Heart right ventricle (tissue), 16 donors: ENCODE measurements around the gene CGNL1. TPM values are rescaled to one million over a fixed set of nuclear protein-coding genes. Genes with fewer than 3 reads are reported as not detected.

Experiments
- ATAC-seq, 8 donors: fragments of 200-7000 bp; cut with Tn5 transposase; one replicate each; pipeline ENCODE4 v1.9.1; 2020; ENCODE audit warnings: mild to moderate bottlenecking in 8 of 8, moderate library complexity in 8 of 8, moderate number of reproducible peaks in 1 of 8
- DNase-seq, 2 donors: peaks; one replicate each; pipeline ENCODE4 v3.0.0-alpha.2; 2020
- H3K27ac ChIP-seq, 10 donors: fragments of 200-600 bp; sonication (generic) in 2 of 10; one replicate each; pipeline versions ENCODE4 v1.5.0 to v1.8.0; 2020 to 2022; ENCODE audit warnings: mild to moderate bottlenecking in 3 of 10
- H3K27me3 ChIP-seq, 7 donors: fragments of 200-600 bp; one replicate each; pipeline ENCODE4 v1.8.0; 2021 to 2022; ENCODE audit warnings: mild to moderate bottlenecking in 2 of 7
- H3K36me3 ChIP-seq, 9 donors: fragments of 200-600 bp; sonication (generic) in 1 of 9; one replicate each; pipeline versions ENCODE4 v1.5.0 to v1.8.0; 2020 to 2022; ENCODE audit warnings: mild to moderate bottlenecking in 2 of 9
- H3K4me1 ChIP-seq, 9 donors: fragments of 200-600 bp; sonication (generic) in 1 of 9; one replicate each; pipeline versions ENCODE4 v1.5.0 to v1.8.0; 2020 to 2022; ENCODE audit warnings: mild to moderate bottlenecking in 4 of 9
- H3K4me3 ChIP-seq, 10 donors: fragments of 200-600 bp; sonication (generic) in 2 of 10; one replicate each; pipeline versions ENCODE4 v1.5.0 to v1.8.0; 2020 to 2022; ENCODE audit warnings: mild to moderate bottlenecking in 7 of 10, moderate library complexity in 2 of 10
- H3K9me3 ChIP-seq, 11 donors: fragments of 200-600 bp in 10 of 11; sonication (generic) in 2 of 11; one replicate each; pipeline versions ENCODE4 v1.5.0 to v1.8.0; 2013 to 2022; ENCODE audit warnings: mild to moderate bottlenecking in 2 of 11, control low read depth in 1 of 11, moderate library complexity in 1 of 11
- CTCF ChIP-seq, 9 donors: fragments of 200-600 bp; sonication (generic) in 2 of 9; IDR thresholded peaks; one replicate each; pipeline versions ENCODE4 v1.5.0 to v1.8.0; 2021 to 2022; ENCODE audit warnings: antibody characterized with exemption in 9 of 9, mild to moderate bottlenecking in 5 of 9, moderate library complexity in 1 of 9
- WGBS, 2 donors: extraction: QIAGEN DNeasy Blood & Tissue Kit; methylation state at CpG; one replicate each; pipeline ENCODE4 v1.1.7; 2013; ENCODE audit warnings: inconsistent platforms in 1 of 2; 5-methylcytosine and 5-hydroxymethylcytosine counted together
- intact Hi-C, 10 donors: fragments of 100-400 bp; cut with DNase I; formaldehyde crosslinking; loops; one replicate each; pipeline versions ENCODE4 v1.11.1 to v1.14.2; 2022
- polyA plus RNA-seq, 2 donors: library from polyadenylated mRNA; stranded (reverse); fragments of 200-250 nt; gene quantifications; one replicate each; pipeline ENCODE4 v1.2.3, GENCODE V29; 2013
- total RNA-seq, 10 donors: library from RNA; stranded (reverse); fragmentation: NEBNext Ultra II Directional in 3 of 10; extraction: Animal tissue kit (Norgen Biotek cat#: 25700) in 3 of 10; gene quantifications; one replicate each; pipeline versions ENCODE4 v1.2.1 to v1.2.4, GENCODE V29; 2021 to 2023
- donor health status: Arrhythmogenic right ventricular cardiomyopathy.
- donor health status: ischemic (EF 13 %, LVEDD 7.1; RV severe dilation, severe dysfunction).
- donor health status: healthy with polysubstance abuse.
- donor health status: DM: no; HTN: yes; CAD: no.
- donor health status: DM: no; HTN: no; CAD: no.
- donor health status: ischemic (EF 25% LVEDD 6.9; RV normal size, moderate dysfunction).
- donor health status: ischemic (EF 25% LVEDD 5.7; RV mildly dilated, moderate dysfunction).
- donor health status: healthy.
- donor health status: DM: yes; HTN: yes; CAD: no.
- donor health status: Ischemic cardiomyopathy.
- donor health status: ischemic (EF 35%, LVEDD 5.7; RV mildly dilated, moderate dysfunction).
- donor health status: nonischemic (EF 11% LVEDD 7.7; RV severe dilation, severe dysfunction).
- donor health status: DM: yes; HTN: yes; CAD: no.
- donor health status: PGD.
- donor health status: ischemic (EF 29% LVEDD 5.4; RV normal size, mild dysfunction).
- donor health status: nonischemic (EF 23%, LVEDD 6.1; RV moderate dilation, normal function).

Gene CGNL1
- total and polyA plus RNA-seq, 12 donors, result 2.7 to 42.9 (median 33.7) TPM

GRCh38 chr15:57525581-57525980 is 149.3 kb downstream of the CGNL1 start:
- Histone ChIP-seq H3K27me3 (no peaks in the 10 kb centered on the region), H3K27ac (no peak overlapping the region), H3K4me3 (no peak overlapping the region), H3K36me3 (peaks cover 0 to 11% (median 0%) of the 10 kb centered on the region in 9 donors), H3K4me1 (peaks cover 0 to 31% (median 4%) of the 10 kb centered on the region in 9 donors), H3K9me3 (no peaks in the 10 kb centered on the region)
- intact Hi-C loops, result loop anchor here in 9 of 10 donors (5.0 to 10.0 kb wide), 4 partner anchors 371 to 1031 kb away; no protein-coding TSS in a partner anchor
- no peak for TF ChIP-seq CTCF (IDR thresholded peaks at IDR 0.05)
- WGBS, 2 donors, result 89 to 91% methylated on average over 2 of the region's 2 CpGs
- no peak for DNase-seq
- no peak for ATAC-seq

- Histone ChIP-seq H3K9me3 (no peaks in the 10 kb centered on the region), H3K36me3 (peaks cover 0 to 9% (median 0%) of the 10 kb centered on the region in 9 donors), H3K27ac (no peak overlapping the region), H3K4me3 (no peak overlapping the region), H3K27me3 (no peaks in the 10 kb centered on the region), H3K4me1 (peaks cover 0 to 31% (median 4%) of the 10 kb centered on the region in 9 donors)
- DNase-seq (no peak), ATAC-seq (no peak)
- intact Hi-C loops, result loop anchor here in 9 of 10 donors (2.0 to 10.0 kb wide), 6 partner anchors 183 to 1031 kb away; no protein-coding TSS in a partner anchor
- no peak for TF ChIP-seq CTCF (IDR thresholded peaks at IDR 0.05)
Measured at GRCh38 chr15:57526076-57526475, 149.8 kb downstream of the CGNL1 start.

GRCh38 chr15:57526615-57527014 is 150.3 kb downstream of the CGNL1 start:
- no peak for TF ChIP-seq CTCF (IDR thresholded peaks at IDR 0.05)
- Histone ChIP-seq H3K36me3 (peaks cover 0 to 9% (median 0%) of the 10 kb centered on the region in 9 donors), H3K4me3 (no peak overlapping the region), H3K27ac (no peak overlapping the region), H3K9me3 (no peaks in the 10 kb centered on the region), H3K4me1 (peaks cover 0 to 26% (median 4%) of the 10 kb centered on the region in 9 donors), H3K27me3 (no peaks in the 10 kb centered on the region)
- DNase-seq (no peak), ATAC-seq (no peak)
- intact Hi-C loops, result loop anchor here in 9 of 10 donors (1.0 to 10.0 kb wide), 7 partner anchors 184 to 1032 kb away; no protein-coding TSS in a partner anchor
- 52 to 61% methylated on average over 5 of the region's 5 CpGs for WGBS, 2 donors

- peak in 1 of 2 donors; percentile 58 for DNase-seq
- WGBS, 2 donors, result 57 to 67% methylated on average over 9 of the region's 9 CpGs
- ATAC-seq, result peak; percentile 62 to 78 (median 71)
- Histone ChIP-seq H3K36me3 (peaks cover 0 to 9% (median 0%) of the 10 kb centered on the region in 9 donors), H3K27ac (no peak overlapping the region), H3K9me3 (no peaks in the 10 kb centered on the region), H3K27me3 (no peaks in the 10 kb centered on the region), H3K4me1 (peaks cover 0 to 18% (median 3%) of the 10 kb centered on the region in 9 donors), H3K4me3 (no peak overlapping the region)
- intact Hi-C loops, result loop anchor here (1.0 to 10.0 kb wide), 7 partner anchors 185 to 1033 kb away; no protein-coding TSS in a partner anchor
- TF ChIP-seq CTCF (IDR thresholded peaks at IDR 0.05), result peak; percentile 49 to 81 (median 66)
Measured at GRCh38 chr15:57527382-57528091, 151.2 kb downstream of the CGNL1 start.
